K562 treated with DMSO at 1 percent for 4 hours (cell line): Measurements from ENCODE around the gene OR2L13. TPM values are rescaled to one million over a fixed set of nuclear protein-coding genes. Genes with fewer than 3 reads are reported as not detected.

Source experiments
- total RNA-seq: library from RNA; unstranded; fragments of 300-600 nt; gene quantifications from 2 replicates; pipeline ENCODE4 v1.2.3, GENCODE V29; 2022; ENCODE audit not compliant: insufficient read depth

The OR2L13 gene, protein sequence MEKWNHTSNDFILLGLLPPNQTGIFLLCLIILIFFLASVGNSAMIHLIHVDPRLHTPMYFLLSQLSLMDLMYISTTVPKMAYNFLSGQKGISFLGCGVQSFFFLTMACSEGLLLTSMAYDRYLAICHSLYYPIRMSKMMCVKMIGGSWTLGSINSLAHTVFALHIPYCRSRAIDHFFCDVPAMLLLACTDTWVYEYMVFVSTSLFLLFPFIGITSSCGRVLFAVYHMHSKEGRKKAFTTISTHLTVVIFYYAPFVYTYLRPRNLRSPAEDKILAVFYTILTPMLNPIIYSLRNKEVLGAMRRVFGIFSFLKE
- not detected in 2 replicates for total RNA-seq

GRCh38 chr1:248094884-248095283 lies at the start of gene OR2L13:
TSS of gene OR2L13 (plus strand) at chr1:248095184. CDS start at chr1:248099376, 4,192 bp downstream.

GRCh38 chr1:248046536-248046935 lies 48.4 kb upstream of the OR2L13 start, which contains the start of gene OR2L3:
TSS of gene OR2L3 (plus strand) at chr1:248046836. CDS start at chr1:248060682, 13,846 bp downstream.

GRCh38 chr1:248144513-248145198 lies 49.7 kb downstream of the OR2L13 start, which contains the start of gene OR2M5:
TSS of gene OR2M5 (plus strand) at chr1:248145148. CDS start at chr1:248145148, 0 bp downstream.

Other genes starting within 250 kb of the OR2L13 start
- gene TRIM58, start 238.0 kb upstream of the OR2L13 start, total RNA-seq, result 17.1 and 23.2 TPM in 2 replicates
- gene OR2W3, start 199.6 kb upstream of the OR2L13 start, total RNA-seq, result 5.1 and 7.4 TPM in 2 replicates
- not detected in 2 replicates for gene OR2T8, start 174.9 kb upstream of the OR2L13 start, total RNA-seq
- gene OR2AJ1, start 170.3 kb upstream of the OR2L13 start, total RNA-seq, result not detected in 2 replicates
- gene OR2L8, start 146.3 kb upstream of the OR2L13 start, total RNA-seq, result not detected in 2 replicates
- not detected in 2 replicates for gene OR2AK2, start 130.0 kb upstream of the OR2L13 start, total RNA-seq
- not detected in 2 replicates for gene OR2L5, start 81.5 kb upstream of the OR2L13 start, total RNA-seq
- gene OR2L2, start 65.1 kb upstream of the OR2L13 start, total RNA-seq, result not detected in 2 replicates
- not detected in 2 replicates for gene OR2L3, start 48.3 kb upstream of the OR2L13 start, total RNA-seq
- gene OR2M5, start 50.0 kb downstream of the OR2L13 start, total RNA-seq, result not detected in 2 replicates
- not detected in 2 replicates for gene OR2M2, start 79.6 kb downstream of the OR2L13 start, total RNA-seq
- gene OR2M3, start 102.1 kb downstream of the OR2L13 start, total RNA-seq, result not detected in 2 replicates
- gene OR2M4, start 136.2 kb downstream of the OR2L13 start, total RNA-seq, result not detected in 2 replicates
- not detected in 2 replicates for gene OR2T33, start 182.8 kb downstream of the OR2L13 start, total RNA-seq
- not detected in 2 replicates for gene OR2T12, start 208.2 kb downstream of the OR2L13 start, total RNA-seq
- gene OR2M7, start 229.4 kb downstream of the OR2L13 start, total RNA-seq, result not detected in 2 replicates